Right lobe of liver (tissue), 6 donors: ENCODE results near the gene HPDL. TPM values are rescaled to one million over a fixed set of nuclear protein-coding genes. Genes with fewer than 3 reads are reported as not detected.

Experiments used
- ATAC-seq, 4 donors: fragments of 200-7000 bp; cut with Tn5 transposase; one replicate each; pipeline ENCODE4 v1.9.1; 2020; ENCODE audit warnings: mild to moderate bottlenecking in 4 of 4, moderate library complexity in 4 of 4
- DNase-seq, 3 donors: peaks; one replicate each; pipeline ENCODE4 v3.0.0-alpha.2; 2020
- H3K27ac ChIP-seq, 3 donors: fragments of 200-600 bp; one replicate each; pipeline ENCODE4 v1.8.0; 2022
- H3K27me3 ChIP-seq, 2 donors: fragments of 200-600 bp; one replicate each; pipeline ENCODE4 v1.8.0; 2022
- H3K36me3 ChIP-seq, 4 donors: fragments of 200-600 bp; sonication (generic) in 1 of 4; one replicate each; pipeline versions ENCODE4 v1.5.1 to v1.8.0; 2017 to 2022; ENCODE audit warnings: control low read depth in 1 of 4
- H3K4me1 ChIP-seq, 4 donors: fragments of 200-600 bp; sonication (generic) in 1 of 4; one replicate each; pipeline versions ENCODE4 v1.5.1 to v1.8.0; 2017 to 2022; ENCODE audit warnings: control low read depth in 1 of 4
- H3K4me3 ChIP-seq, 3 donors: fragments of 200-600 bp; one replicate each; pipeline ENCODE4 v1.8.0; 2022
- H3K9me3 ChIP-seq, 4 donors: fragments of 200-600 bp; sonication (generic) in 1 of 4; one replicate each; pipeline versions ENCODE4 v1.5.1 to v1.8.0; 2017 to 2022; ENCODE audit warnings: control low read depth in 1 of 4
- CTCF ChIP-seq, 4 donors: fragments of 200-600 bp in 3 of 4; fragments of 450-650 bp in 1 of 4; IDR thresholded peaks; one replicate each; pipeline versions ENCODE4 v1.5.1 to v1.8.0; 2016 to 2022; ENCODE audit warnings: antibody characterized with exemption in 4 of 4, mild to moderate bottlenecking in 2 of 4
- POLR2A ChIP-seq: fragments of 450-650 bp; IDR thresholded peaks from one replicate; pipeline ENCODE4 v1.6.1; 2017; ENCODE audit warnings: antibody characterized with exemption, mild to moderate bottlenecking
- WGBS: methylation state at CpG from one replicate; pipeline ENCODE4 v1.1.6; 2018; ENCODE audit warnings: low coverage, low lambda C conversion rate; ENCODE audit not compliant: insufficient coverage; ENCODE audit errors: missing lambda C conversion rate; 5-methylcytosine and 5-hydroxymethylcytosine counted together
- intact Hi-C, 2 donors: fragments of 100-400 bp; cut with DNase I; formaldehyde crosslinking; loops; one replicate each; pipeline versions ENCODE4 v1.11.2 to v1.14.1; 2022
- total RNA-seq, 6 experiments: library from RNA; depleted of rRNA in 2 of 6; stranded (reverse); fragments of >200 nt in 2 of 6; fragmentation: NEBNext Ultra II Directional in 3 of 6; extraction: Animal tissue kit (Norgen Biotek cat#: 25700) in 3 of 6; gene quantifications; one replicate each; pipeline versions ENCODE4 v1.1.0 to v1.2.4, GENCODE V29; 2016 to 2023
- donor health status: DM: no; HTN: yes; CAD: no.
- donor health status: DM: no; HTN: no; CAD: no.
- donor health status: DM: no; HTN: no; CAD: no.
- donor health status: DM: no; HTN: yes; CAD: no.
- donor health status: DM: no; HTN: yes; CAD: no.

Gene HPDL
- total RNA-seq, 6 experiments from 2014 or later, result 0.25 to 0.56 TPM; not detected in 4

GRCh38 chr1:45306319-45306718, 20.4 kb upstream of the HPDL start:
- DNase-seq (no peak), ATAC-seq (no peak)
- Histone ChIP-seq H3K4me1 (peaks cover 0 to 6% (median 2%) of the 10 kb centered on the region in 4 donors), H3K27ac (no peak overlapping the region), H3K36me3 (no peaks in the 10 kb centered on the region), H3K9me3 (no peaks in the 10 kb centered on the region), H3K27me3 (no peaks in the 10 kb centered on the region), H3K4me3 (no peak overlapping the region)
- intact Hi-C loops, result no loop called here
- WGBS, result 64% methylated on average over 7 of the region's 8 CpGs
- TF ChIP-seq POLR2A, result no peak
- TF ChIP-seq CTCF (IDR thresholded peaks at IDR 0.05), result no peak

- Histone ChIP-seq H3K36me3 (no peaks in the 10 kb centered on the region), H3K4me1 (peaks cover 0 to 6% (median 2%) of the 10 kb centered on the region in 4 donors), H3K9me3 (no peaks in the 10 kb centered on the region), H3K4me3 (no peak overlapping the region), H3K27ac (no peak overlapping the region), H3K27me3 (no peaks in the 10 kb centered on the region)
- ATAC-seq (no peak), DNase-seq (no peak)
- no peak for TF ChIP-seq CTCF (IDR thresholded peaks at IDR 0.05)
- TF ChIP-seq POLR2A, result no peak
- intact Hi-C loops, result no loop called here
- WGBS, result 58% methylated on average over 3 of the region's 3 CpGs
Measured at GRCh38 chr1:45306905-45307304, 19.8 kb upstream of the HPDL start.

GRCh38 chr1:45314266-45314665, 12.4 kb upstream of the HPDL start:
- DNase-seq (no peak), ATAC-seq (no peak)
- H3K4me1 ChIP-seq, result no peaks in the 10 kb centered on the region
- H3K36me3 ChIP-seq, result no peaks in the 10 kb centered on the region
- no peak overlapping the region for H3K4me3 ChIP-seq
- intact Hi-C loops, result no loop called here
- no peak for TF ChIP-seq CTCF (IDR thresholded peaks at IDR 0.05)
- no peak for TF ChIP-seq POLR2A
- WGBS, result 57% methylated on average over 3 of the region's 3 CpGs
- H3K9me3 ChIP-seq, result no peaks in the 10 kb centered on the region
- H3K27me3 ChIP-seq, result no peaks in the 10 kb centered on the region
- no peak overlapping the region for H3K27ac ChIP-seq

GRCh38 chr1:45317166-45317565, 9.5 kb upstream of the HPDL start:
- no peaks in the 10 kb centered on the region for H3K27me3 ChIP-seq
- TF ChIP-seq POLR2A (no peak), CTCF (IDR thresholded peaks at IDR 0.05) (no peak)
- H3K27ac ChIP-seq, result no peak overlapping the region
- H3K4me1 ChIP-seq, result no peaks in the 10 kb centered on the region
- H3K9me3 ChIP-seq, result no peaks in the 10 kb centered on the region
- no peak for DNase-seq
- intact Hi-C loops, result no loop called here
- WGBS, result 74% methylated on average over 4 of the region's 4 CpGs
- ATAC-seq, result no peak
- H3K36me3 ChIP-seq, result no peaks in the 10 kb centered on the region
- no peak overlapping the region for H3K4me3 ChIP-seq

GRCh38 chr1:45319761-45320160, 6.9 kb upstream of the HPDL start:
- DNase-seq (no peak), ATAC-seq (no peak)
- intact Hi-C loops, result no loop called here
- Histone ChIP-seq H3K4me3 (no peak overlapping the region), H3K36me3 (no peaks in the 10 kb centered on the region), H3K27me3 (no peaks in the 10 kb centered on the region), H3K27ac (no peak overlapping the region), H3K4me1 (no peaks in the 10 kb centered on the region), H3K9me3 (no peaks in the 10 kb centered on the region)
- 88% methylated on average over 4 of the region's 4 CpGs for WGBS
- TF ChIP-seq POLR2A (no peak), CTCF (IDR thresholded peaks at IDR 0.05) (no peak)
